Ishikawa (cell line): Measurements from ENCODE around the gene TRIO.

Experiments used
- CEBPB ChIP-seq: IDR thresholded peaks from 2 replicates; pipeline ENCODE4 v1.6.1; 2012
- CREB1 ChIP-seq: IDR thresholded peaks from 2 replicates; pipeline ENCODE4 v1.6.1; 2012; ENCODE audit warnings: low read depth
- EGR1 ChIP-seq: IDR thresholded peaks from 2 replicates; pipeline ENCODE4 v1.6.1; 2012
- EP300 ChIP-seq: IDR thresholded peaks from 2 replicates; pipeline ENCODE4 v1.6.1; 2012; ENCODE audit warnings: borderline replicate concordance
- FOXM1 ChIP-seq: IDR thresholded peaks from 2 replicates; pipeline ENCODE4 v1.6.1; 2012; ENCODE audit warnings: low read depth, borderline replicate concordance
- NFIC ChIP-seq: IDR thresholded peaks from 2 replicates; pipeline ENCODE4 v1.6.1; 2012
- RAD21 ChIP-seq: IDR thresholded peaks from 2 replicates; pipeline ENCODE4 v1.6.1; 2012; ENCODE audit warnings: low read depth
- REST ChIP-seq: IDR thresholded peaks from 2 replicates; pipeline ENCODE4 v1.6.1; 2012; ENCODE audit warnings: low read depth, mild to moderate bottlenecking
- TAF1 ChIP-seq: IDR thresholded peaks from 2 replicates; pipeline ENCODE4 v1.6.1; 2012; ENCODE audit warnings: low read depth, mild to moderate bottlenecking
- TCF12 ChIP-seq: IDR thresholded peaks from 2 replicates; pipeline ENCODE4 v1.6.1; 2012; ENCODE audit warnings: low read depth
- TEAD4 ChIP-seq: IDR thresholded peaks from 2 replicates; pipeline ENCODE4 v1.6.1; 2012
- USF1 ChIP-seq: IDR thresholded peaks from 2 replicates; pipeline ENCODE4 v1.6.1; 2012
- YY1 ChIP-seq: IDR thresholded peaks from 2 replicates; pipeline ENCODE4 v1.6.1; 2012; ENCODE audit warnings: low read depth
- ZBTB7A ChIP-seq: IDR thresholded peaks from 2 replicates; pipeline ENCODE4 v1.6.1; 2012; ENCODE audit warnings: low read depth
- TF ChIP-seq, protein P1 (sequence below): IDR thresholded peaks from 2 replicates; pipeline ENCODE4 v1.6.1; 2012

Gene TRIO

DNA sequence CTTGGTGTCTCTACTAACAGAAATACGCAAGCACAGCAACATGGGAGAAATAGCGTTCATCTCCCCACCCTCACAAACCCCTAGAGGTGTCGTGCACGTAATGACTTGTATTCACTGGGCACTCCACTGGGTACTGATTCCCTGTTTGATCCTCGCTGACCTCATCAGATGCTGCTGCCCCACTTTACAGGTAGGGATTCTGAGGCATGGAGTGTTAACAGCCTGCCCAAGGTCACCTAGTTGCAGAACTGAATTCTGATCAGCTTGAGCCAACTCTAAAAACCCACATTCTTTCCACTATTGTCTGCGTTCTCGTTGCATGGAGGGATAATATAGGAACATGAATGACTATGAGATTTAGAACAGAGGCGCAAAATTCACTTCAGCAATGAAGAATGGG is 96.3 kb downstream of the TRIO start:
- TF ChIP-seq NFIC, result no peak
- no peak for TF ChIP-seq USF1
- TF ChIP-seq CREB1, result no peak

DNA sequence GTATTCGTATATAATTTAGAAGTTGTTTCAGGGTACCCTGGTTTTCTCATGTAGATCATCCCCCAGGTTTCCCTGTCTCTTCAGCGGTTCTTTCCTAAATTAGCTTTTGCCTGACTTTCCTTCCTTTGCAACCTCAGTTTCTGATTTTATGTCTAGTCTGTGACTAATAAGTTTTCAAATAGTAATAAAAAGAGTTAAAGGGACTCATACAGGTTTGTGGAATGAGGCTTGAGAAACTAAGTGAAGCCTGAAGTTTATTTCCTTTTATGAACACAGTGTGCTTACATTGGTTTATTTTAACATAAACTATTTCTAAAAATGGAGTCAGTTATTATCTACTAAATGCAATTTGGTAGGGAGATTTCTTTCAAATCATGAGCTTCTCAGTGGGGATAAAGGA is 96.8 kb downstream of the TRIO start:
- no peak for TF ChIP-seq TEAD4
- TF ChIP-seq YY1, result no peak
- no peak for TF ChIP-seq ZBTB7A
- TF ChIP-seq USF1, result no peak
- TF ChIP-seq NFIC, result no peak
- no peak for TF ChIP-seq FOXM1
- TF ChIP-seq, protein P1, sequence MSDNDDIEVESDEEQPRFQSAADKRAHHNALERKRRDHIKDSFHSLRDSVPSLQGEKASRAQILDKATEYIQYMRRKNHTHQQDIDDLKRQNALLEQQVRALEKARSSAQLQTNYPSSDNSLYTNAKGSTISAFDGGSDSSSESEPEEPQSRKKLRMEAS, result no peak
- TF ChIP-seq TCF12, result no peak

DNA sequence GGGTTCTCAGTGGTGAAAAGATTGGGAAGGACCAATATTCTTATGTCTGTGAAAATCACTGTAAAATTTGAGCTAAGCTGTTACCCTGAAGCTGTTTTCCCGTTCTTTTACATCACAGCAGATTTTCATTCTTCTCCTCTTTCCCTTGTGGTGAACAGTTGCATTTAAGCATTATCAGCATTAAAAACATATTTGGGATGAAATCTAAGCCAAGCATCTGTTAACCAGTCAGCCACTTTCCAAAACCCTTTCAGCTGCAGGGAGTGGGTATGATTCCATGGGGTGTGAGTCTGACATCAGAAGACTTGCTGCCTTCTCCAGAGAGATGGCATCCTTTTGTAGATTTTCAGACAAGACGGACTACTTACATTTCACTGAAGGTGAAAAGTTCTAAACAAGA is 97.2 kb downstream of the TRIO start:
- TF ChIP-seq ZBTB7A (no peak), TCF12 (no peak), CEBPB (no peak), USF1 (no peak), EGR1 (no peak), NFIC (no peak), EP300 (no peak), YY1 (no peak), REST (no peak)
- TF ChIP-seq, protein P1, result no peak

DNA sequence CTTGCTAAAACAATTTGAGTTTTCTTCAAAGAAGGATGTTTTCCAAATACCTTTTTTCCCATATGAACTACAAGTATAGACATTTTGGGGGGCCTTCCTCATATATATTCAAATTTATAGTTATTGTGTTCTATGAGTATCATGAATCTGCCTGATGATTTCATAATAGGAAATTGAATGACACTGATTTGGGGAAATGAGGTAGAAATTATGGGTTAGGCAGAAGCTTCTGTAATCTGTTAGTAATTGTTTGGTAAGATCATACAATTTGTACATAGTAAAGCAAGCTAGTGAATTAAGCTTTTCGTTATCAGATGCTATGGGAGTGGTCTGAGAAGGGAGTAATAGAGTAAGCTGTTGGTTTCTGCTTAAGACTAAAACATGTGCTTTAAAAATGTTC is 98.0 kb downstream of the TRIO start:
- TF ChIP-seq FOXM1 (no peak), YY1 (no peak), REST (no peak), TAF1 (no peak), NFIC (no peak), EGR1 (no peak), RAD21 (no peak), TEAD4 (no peak), TCF12 (no peak), CREB1 (no peak), USF1 (no peak), EP300 (no peak), CEBPB (no peak), ZBTB7A (no peak)
- TF ChIP-seq, protein P1, result no peak

DNA sequence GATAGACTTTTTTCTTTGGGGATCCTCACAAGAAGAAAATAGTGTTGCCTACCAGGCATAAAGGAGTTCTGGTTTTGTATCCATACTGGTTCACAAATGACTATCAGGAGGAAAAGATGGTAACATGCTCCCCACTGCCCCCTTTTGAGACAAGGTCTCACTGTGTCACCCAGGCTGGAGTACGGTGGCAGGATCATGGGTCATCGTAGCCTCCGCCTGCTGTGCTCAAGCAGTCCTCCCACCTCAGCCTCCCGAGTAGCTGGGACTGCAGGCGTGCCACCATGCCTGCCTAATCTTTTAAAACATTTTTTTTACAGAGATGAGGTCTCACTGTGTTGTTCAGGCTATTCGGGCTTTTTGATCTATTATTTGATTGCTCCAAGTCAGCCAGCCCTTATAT is 99.3 kb downstream of the TRIO start:
- TF ChIP-seq NFIC (no peak), EP300 (no peak), CEBPB (no peak), TAF1 (no peak), USF1 (no peak), TCF12 (no peak), YY1 (no peak), REST (no peak), EGR1 (no peak), FOXM1 (no peak), ZBTB7A (no peak), CREB1 (no peak), TEAD4 (no peak), RAD21 (no peak)
- TF ChIP-seq, protein P1, result no peak
